Dermis blood vessel endothelial cell (primary cell): ENCODE data around the gene CMIP. TPM values are rescaled to one million over a fixed set of nuclear protein-coding genes. Genes with fewer than 3 reads are reported as not detected.

Experiments used
- DNase-seq: peaks from one replicate; pipeline ENCODE4 v3.0.0; 2010
- total RNA-seq: library from RNA; depleted of rRNA; stranded (reverse); fragments of >200 nt; gene quantifications from 2 replicates; pipeline ENCODE4 v1.2.3, GENCODE V29; 2014

Gene CMIP
- total RNA-seq, 1 donor from 2014 or later, result 39.0 TPM

GRCh38 chr16:81641395-81642106 lies 196.9 kb downstream of the CMIP start:
- no peak for DNase-seq

- no peak for DNase-seq
Measured at GRCh38 chr16:81642107-81642436, 197.5 kb downstream of the CMIP start.

GRCh38 chr16:81642943-81643342 lies 198.3 kb downstream of the CMIP start:
- no peak for DNase-seq

GRCh38 chr16:81645266-81645694 lies 200.7 kb downstream of the CMIP start:
- peak; percentile 61 for DNase-seq

- DNase-seq, result no peak
Measured at GRCh38 chr16:81645925-81646324, 201.3 kb downstream of the CMIP start.

- DNase-seq, result no peak
Measured at GRCh38 chr16:81646561-81646960, 202.0 kb downstream of the CMIP start.

GRCh38 chr16:81647527-81647926 lies 202.9 kb downstream of the CMIP start:
- peak; percentile 64 for DNase-seq

- DNase-seq, result no peak
Measured at GRCh38 chr16:81649561-81650184, 205.1 kb downstream of the CMIP start.

- DNase-seq, result no peak
Measured at GRCh38 chr16:81650281-81650680, 205.7 kb downstream of the CMIP start.

- no peak for DNase-seq
Measured at GRCh38 chr16:81650982-81651562, 206.5 kb downstream of the CMIP start.

GRCh38 chr16:81651758-81652718 lies 207.4 kb downstream of the CMIP start:
- no peak for DNase-seq

- no peak for DNase-seq
Measured at GRCh38 chr16:81652798-81653505, 208.3 kb downstream of the CMIP start.

- DNase-seq, result no peak
Measured at GRCh38 chr16:81654346-81654745, 209.7 kb downstream of the CMIP start.

- DNase-seq, result no peak
Measured at GRCh38 chr16:81655469-81656162, 211.0 kb downstream of the CMIP start.

GRCh38 chr16:81657224-81657623 lies 212.6 kb downstream of the CMIP start:
- no peak for DNase-seq

GRCh38 chr16:81657781-81658180 lies 213.2 kb downstream of the CMIP start:
- DNase-seq, result no peak

- no peak for DNase-seq
Measured at GRCh38 chr16:81658373-81658772, 213.8 kb downstream of the CMIP start.

GRCh38 chr16:81659249-81659648 lies 214.6 kb downstream of the CMIP start:
- DNase-seq, result no peak

- no peak for DNase-seq
Measured at GRCh38 chr16:81661082-81661481, 216.5 kb downstream of the CMIP start.

- no peak for DNase-seq
Measured at GRCh38 chr16:81664153-81664552, 219.5 kb downstream of the CMIP start.

- DNase-seq, result no peak
Measured at GRCh38 chr16:81665588-81665987, 221.0 kb downstream of the CMIP start.

- DNase-seq, result no peak
Measured at GRCh38 chr16:81666113-81666512, 221.5 kb downstream of the CMIP start.
